Hippocampal formation (tissue), 2 donors: ENCODE measurements around the gene TNC.

ENCODE experiments used
- DNase-seq, 2 donors: peaks; one replicate each; lab custom pipeline; 2025; lab: John Stamatoyannopoulos, UW

TNC gene

GRCh38 chr9:115046199-115046598 lies 71.8 kb downstream of the TNC start:
- no peak for DNase-seq

- no peak for DNase-seq
Observed at GRCh38 chr9:115043632-115044031, 74.3 kb downstream of the TNC start.

GRCh38 chr9:115042781-115043509 lies 75.0 kb downstream of the TNC start:
- no peak for DNase-seq

GRCh38 chr9:115039516-115040120 lies 78.3 kb downstream of the TNC start:
- peak; percentile 5 to 23 for DNase-seq

- DNase-seq, result no peak
Observed at GRCh38 chr9:115038178-115038577, 79.8 kb downstream of the TNC start.

- DNase-seq, result no peak
Observed at GRCh38 chr9:115036691-115037090, 81.3 kb downstream of the TNC start.

GRCh38 chr9:115035841-115036612 lies 81.9 kb downstream of the TNC start:
- peak in 1 of 2 donors; percentile 1 for DNase-seq

GRCh38 chr9:115034801-115035200 lies 83.2 kb downstream of the TNC start:
- DNase-seq, result no peak

GRCh38 chr9:115033800-115034199 lies 84.2 kb downstream of the TNC start:
- DNase-seq, result no peak

- no peak for DNase-seq
Observed at GRCh38 chr9:115032296-115032695, 85.7 kb downstream of the TNC start.

GRCh38 chr9:115030006-115030405 lies 88.0 kb downstream of the TNC start:
- no peak for DNase-seq

GRCh38 chr9:115025721-115026120 lies 92.2 kb downstream of the TNC start:
- no peak for DNase-seq

- DNase-seq, result no peak
Observed at GRCh38 chr9:115024925-115025535, 92.9 kb downstream of the TNC start.

- no peak for DNase-seq
Observed at GRCh38 chr9:115022760-115023434, 95.1 kb downstream of the TNC start.

GRCh38 chr9:115018547-115019435 lies 99.2 kb downstream of the TNC start:
- no peak for DNase-seq

- no peak for DNase-seq
Observed at GRCh38 chr9:115016344-115016743, 101.6 kb downstream of the TNC start.

- peak in 1 of 2 donors; percentile 3 for DNase-seq
Observed at GRCh38 chr9:115015018-115015635, 102.8 kb downstream of the TNC start.

GRCh38 chr9:115014438-115014837 lies 103.5 kb downstream of the TNC start:
- DNase-seq, result no peak

GRCh38 chr9:115013998-115014397 lies 104.0 kb downstream of the TNC start:
- DNase-seq, result peak; percentile 42

- no peak for DNase-seq
Observed at GRCh38 chr9:115012486-115012885, 105.5 kb downstream of the TNC start.
